Measurements from ENCODE around the gene SLC43A2.

GRCh38 chr17:1627982-1628855 is at the start of gene SLC43A2:
- TF ChIP-seq ZC3H10 (CRISPR knock-in tag; IDR thresholded peaks at IDR 0.05): no peak
- TF ChIP-seq CSDC2 (CRISPR knock-in tag; IDR thresholded peaks at IDR 0.05): no peak
- peak; percentile 91; the same call in 1 of the 2 replicates for TF ChIP-seq SNAI2 (CRISPR knock-in tag; IDR thresholded peaks at IDR 0.05)
- no peak for TF ChIP-seq ZNF70 (CRISPR knock-in tag; IDR thresholded peaks at IDR 0.05)
- no peak for TF ChIP-seq ZNF565 (CRISPR knock-in tag; conservative IDR thresholded peaks at IDR 0.05; ENCODE audit: low read depth)
- TF ChIP-seq ZNF8 (CRISPR knock-in tag; IDR thresholded peaks at IDR 0.05): no peak

Measured in SK-N-SH treated with all-trans-retinoic acid at 6 μM for 48 hours (cell line).